OCI-LY7 (cell line): ENCODE results near the gene OR51B4.

Experiments
- CTCF ChIP-seq: fragments of 200-600 bp; sonication (generic); conservative IDR thresholded peaks from 2 replicates; pipeline ENCODE4 v1.5.1; 2014; ENCODE audit warnings: mild to moderate bottlenecking, antibody characterized with exemption, low read length, moderate library complexity, mixed read lengths
- EZH2phosphoT487 ChIP-seq: fragments of 200-600 bp; sonication (generic); IDR thresholded peaks from 2 replicates; pipeline ENCODE4 v1.6.1; 2018; ENCODE audit warnings: low read depth, borderline replicate concordance, mild to moderate bottlenecking, mixed run types, antibody characterized with exemption, low read length, moderate library complexity, mixed read lengths

GRCh38 chr11:5283086-5283485 is 18.7 kb downstream of the OR51B4 start:
- TF ChIP-seq CTCF, result no peak
- no peak for TF ChIP-seq EZH2phosphoT487
